Osteoblast (primary cell): ENCODE measurements around the gene CBX6. TPM values are rescaled to one million over a fixed set of nuclear protein-coding genes. Genes with fewer than 3 reads are reported as not detected.

ENCODE experiments used
- DNase-seq: peaks from one replicate; pipeline ENCODE4 v3.0.0; 2011; ENCODE audit warnings: low spot score, mixed read lengths; ENCODE audit not compliant: insufficient read length; ENCODE audit errors: missing footprints
- H2AFZ ChIP-seq: 2 replicates; pipeline ENCODE4 v1.6.0; 2011; ENCODE audit warnings: mild to moderate bottlenecking, low read length
- H3K27ac ChIP-seq: 2 replicates; pipeline ENCODE4 v1.5.1; 2011; ENCODE audit warnings: mild to moderate bottlenecking, low read depth, low read length, moderate library complexity
- H3K27me3 ChIP-seq: 2 replicates; pipeline ENCODE4 v1.6.0; 2012; ENCODE audit warnings: mild to moderate bottlenecking, control low read depth, inconsistent platforms, low read length, moderate library complexity; ENCODE audit not compliant: insufficient read depth
- H3K36me3 ChIP-seq: 2 replicates; pipeline ENCODE4 v1.5.1; 2011; ENCODE audit warnings: mild to moderate bottlenecking, low read length, control low read depth, moderate library complexity; ENCODE audit not compliant: insufficient read depth
- H3K4me1 ChIP-seq: 2 replicates; pipeline ENCODE4 v1.5.1; 2011; ENCODE audit warnings: mild to moderate bottlenecking, low read length, control low read depth, moderate library complexity; ENCODE audit not compliant: insufficient read depth
- H3K4me2 ChIP-seq: 2 replicates; pipeline ENCODE4 v1.6.0; 2011; ENCODE audit warnings: mild to moderate bottlenecking, low read length; ENCODE audit not compliant: insufficient read depth
- H3K4me3 ChIP-seq: fragments of 200-600 bp; sonication (generic); 3 replicates; pipeline ENCODE4 v1.5.1; 2012; ENCODE audit warnings: mild to moderate bottlenecking, low read length, inconsistent platforms; ENCODE audit not compliant: insufficient read depth
- H3K79me2 ChIP-seq: 2 replicates; pipeline ENCODE4 v1.6.0; 2012; ENCODE audit warnings: mild to moderate bottlenecking, low read length, control low read depth, inconsistent platforms; ENCODE audit not compliant: insufficient read depth
- H3K9me3 ChIP-seq: 2 replicates; pipeline ENCODE4 v1.5.1; 2011; ENCODE audit warnings: low read depth, low read length, control low read depth
- H4K20me1 ChIP-seq: 2 replicates; pipeline ENCODE4 v1.6.0; 2012; ENCODE audit warnings: mild to moderate bottlenecking, low read length, control low read depth; ENCODE audit not compliant: insufficient read depth
- total RNA-seq: library from RNA; depleted of rRNA; stranded (reverse); fragments of >200 nt; gene quantifications from 2 replicates; pipeline ENCODE4 v1.2.3, GENCODE V29; 2012
- TF ChIP-seq, protein P1 (sequence below): IDR thresholded peaks from 2 replicates; pipeline ENCODE4 v1.5.1; 2011; ENCODE audit warnings: mild to moderate bottlenecking, low read depth, low read length, moderate library complexity; ENCODE audit errors: extremely low read depth

CBX6 gene
- total RNA-seq, 1 donor = 58.6 TPM

GRCh38 chr22:38826386-38826785 is 45.6 kb downstream of the CBX6 start:
- H3K27ac ChIP-seq = no peak overlapping the region
- TF ChIP-seq, protein P1, sequence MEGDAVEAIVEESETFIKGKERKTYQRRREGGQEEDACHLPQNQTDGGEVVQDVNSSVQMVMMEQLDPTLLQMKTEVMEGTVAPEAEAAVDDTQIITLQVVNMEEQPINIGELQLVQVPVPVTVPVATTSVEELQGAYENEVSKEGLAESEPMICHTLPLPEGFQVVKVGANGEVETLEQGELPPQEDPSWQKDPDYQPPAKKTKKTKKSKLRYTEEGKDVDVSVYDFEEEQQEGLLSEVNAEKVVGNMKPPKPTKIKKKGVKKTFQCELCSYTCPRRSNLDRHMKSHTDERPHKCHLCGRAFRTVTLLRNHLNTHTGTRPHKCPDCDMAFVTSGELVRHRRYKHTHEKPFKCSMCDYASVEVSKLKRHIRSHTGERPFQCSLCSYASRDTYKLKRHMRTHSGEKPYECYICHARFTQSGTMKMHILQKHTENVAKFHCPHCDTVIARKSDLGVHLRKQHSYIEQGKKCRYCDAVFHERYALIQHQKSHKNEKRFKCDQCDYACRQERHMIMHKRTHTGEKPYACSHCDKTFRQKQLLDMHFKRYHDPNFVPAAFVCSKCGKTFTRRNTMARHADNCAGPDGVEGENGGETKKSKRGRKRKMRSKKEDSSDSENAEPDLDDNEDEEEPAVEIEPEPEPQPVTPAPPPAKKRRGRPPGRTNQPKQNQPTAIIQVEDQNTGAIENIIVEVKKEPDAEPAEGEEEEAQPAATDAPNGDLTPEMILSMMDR = no peak

GRCh38 chr22:38824585-38824984 is 47.4 kb downstream of the CBX6 start:
- Histone ChIP-seq H3K27ac (no peak overlapping the region), H2AFZ (no peak overlapping the region), H3K4me1 (no peaks in the 10 kb centered on the region), H3K79me2 (no peaks in the 10 kb centered on the region), H3K4me3 (no peak overlapping the region), H3K4me2 (no peak overlapping the region), H3K27me3 (no peaks in the 10 kb centered on the region), H4K20me1 (no peaks in the 10 kb centered on the region), H3K36me3 (no peaks in the 10 kb centered on the region), H3K9me3 (no peaks in the 10 kb centered on the region)
- TF ChIP-seq, protein P1 = peak; percentile 50
- DNase-seq = peak; percentile 96

More at GRCh38 chr22:38826386-38826785, 45.6 kb downstream of the CBX6 start:
- no peaks in the 10 kb centered on the region for H3K9me3 ChIP-seq
- H3K36me3 ChIP-seq = no peaks in the 10 kb centered on the region
- no peak overlapping the region for H3K4me2 ChIP-seq
- no peaks in the 10 kb centered on the region for H3K79me2 ChIP-seq
- no peaks in the 10 kb centered on the region for H4K20me1 ChIP-seq
- H3K4me3 ChIP-seq = no peak overlapping the region
- DNase-seq = peak; percentile 46
- no peaks in the 10 kb centered on the region for H3K4me1 ChIP-seq
- no peak overlapping the region for H2AFZ ChIP-seq
- no peaks in the 10 kb centered on the region for H3K27me3 ChIP-seq

DNA sequence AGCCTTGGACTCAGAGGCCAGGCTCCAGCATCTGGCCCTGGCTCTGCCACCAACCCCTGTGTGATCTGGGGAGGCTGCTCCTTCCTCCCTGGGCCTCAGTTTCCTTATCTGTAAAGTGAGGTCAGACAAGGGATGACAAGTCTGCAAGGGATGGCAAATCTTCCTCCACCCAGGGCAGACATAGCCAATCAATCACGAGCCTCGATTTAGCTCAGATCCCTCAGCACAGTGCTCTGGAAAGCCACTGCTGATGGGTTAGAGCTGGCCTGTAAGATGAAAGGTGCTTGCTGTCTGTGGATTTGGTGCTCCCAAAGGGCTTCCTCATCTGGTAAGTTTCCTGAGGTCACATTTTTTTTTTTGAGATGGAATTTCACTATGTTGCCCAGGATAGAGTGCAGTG is 48.4 kb downstream of the CBX6 start:
- no peaks in the 10 kb centered on the region for H3K79me2 ChIP-seq
- no peaks in the 10 kb centered on the region for H3K4me1 ChIP-seq
- H3K4me3 ChIP-seq = no peak overlapping the region
- H3K27me3 ChIP-seq = no peaks in the 10 kb centered on the region
- no peak overlapping the region for H2AFZ ChIP-seq
- peak; percentile 51 for DNase-seq
- no peaks in the 10 kb centered on the region for H4K20me1 ChIP-seq
- H3K27ac ChIP-seq = no peak overlapping the region
- H3K4me2 ChIP-seq = no peak overlapping the region
- no peaks in the 10 kb centered on the region for H3K36me3 ChIP-seq
- TF ChIP-seq, protein P1 = no peak
- no peaks in the 10 kb centered on the region for H3K9me3 ChIP-seq

GRCh38 chr22:38823076-38823475 is 48.9 kb downstream of the CBX6 start:
- Histone ChIP-seq H3K4me3 (no peak overlapping the region), H2AFZ (no peak overlapping the region), H3K27ac (no peak overlapping the region), H3K79me2 (no peaks in the 10 kb centered on the region), H3K4me2 (no peak overlapping the region), H3K9me3 (no peaks in the 10 kb centered on the region), H3K4me1 (no peaks in the 10 kb centered on the region), H3K27me3 (no peaks in the 10 kb centered on the region), H3K36me3 (no peaks in the 10 kb centered on the region), H4K20me1 (no peaks in the 10 kb centered on the region)
- TF ChIP-seq, protein P1 = no peak
- peak; percentile 71 for DNase-seq
